H9 (cell line): ENCODE measurements around the gene ITPR2. TPM values are rescaled to one million over a fixed set of nuclear protein-coding genes. Genes with fewer than 3 reads are reported as not detected.

ENCODE experiments used
- DNase-seq: peaks from one replicate; pipeline ENCODE4 v3.0.0-alpha.2; 2017
- H2AFZ ChIP-seq: one replicate; pipeline ENCODE4 v1.6.1; 2013; ENCODE audit warnings: mild to moderate bottlenecking, low read length, control low read depth, moderate library complexity
- H2AK5ac ChIP-seq: 2 replicates; pipeline ENCODE4 v1.6.1; 2013; ENCODE audit warnings: low read length, control low read depth, mixed read lengths; ENCODE audit not compliant: insufficient read length
- H2BK120ac ChIP-seq: one replicate; pipeline ENCODE4 v1.6.1; 2013; ENCODE audit warnings: low read depth, mild to moderate bottlenecking, low read length, control low read depth, inconsistent platforms; ENCODE audit not compliant: poor library complexity, severe bottlenecking
- H2BK12ac ChIP-seq: 2 replicates; pipeline ENCODE4 v1.6.1; 2013; ENCODE audit warnings: low read length, control low read depth, mixed read lengths, low read depth; ENCODE audit not compliant: insufficient read length
- H2BK15ac ChIP-seq: 2 replicates; pipeline ENCODE4 v1.6.1; 2013; ENCODE audit warnings: low read depth, low read length, control low read depth
- H2BK20ac ChIP-seq: one replicate; pipeline ENCODE4 v1.6.1; 2013; ENCODE audit warnings: low read depth, mild to moderate bottlenecking, low read length, control low read depth, inconsistent platforms; ENCODE audit not compliant: poor library complexity, severe bottlenecking
- H2BK5ac ChIP-seq: 2 replicates; pipeline ENCODE4 v1.6.1; 2013; ENCODE audit warnings: low read length, control low read depth, mixed read lengths; ENCODE audit not compliant: insufficient read length
- H3K14ac ChIP-seq: 2 replicates; pipeline ENCODE4 v1.6.1; 2013; ENCODE audit warnings: low read length, control low read depth; ENCODE audit not compliant: insufficient read depth
- H3K18ac ChIP-seq: 2 replicates; pipeline ENCODE4 v1.6.1; 2013; ENCODE audit warnings: low read depth, mild to moderate bottlenecking, mixed read lengths, low read length, control low read depth; ENCODE audit not compliant: insufficient read length
- H3K23ac ChIP-seq: 2 replicates; pipeline ENCODE4 v1.6.1; 2013; ENCODE audit warnings: low read length, control low read depth, mixed read lengths, low read depth; ENCODE audit not compliant: insufficient read length
- H3K23me2 ChIP-seq: 2 replicates; pipeline ENCODE4 v1.6.1; 2013; ENCODE audit warnings: low read depth, mild to moderate bottlenecking, mixed read lengths, low read length, control low read depth; ENCODE audit not compliant: insufficient read length, poor library complexity, severe bottlenecking
- H3K27ac ChIP-seq: 2 replicates; pipeline ENCODE4 v1.5.1; 2013; ENCODE audit warnings: low read length, control low read depth, mixed read lengths, low read depth; ENCODE audit not compliant: insufficient read length
- H3K27me3 ChIP-seq: 2 replicates; pipeline ENCODE4 v1.6.1; 2013; ENCODE audit warnings: low read length, control low read depth, inconsistent platforms; ENCODE audit not compliant: insufficient read depth
- H3K4ac ChIP-seq: 2 replicates; pipeline ENCODE4 v1.6.1; 2013; ENCODE audit warnings: low read depth, mild to moderate bottlenecking, control low read depth, inconsistent platforms, low read length, moderate library complexity
- H3K4me1 ChIP-seq: 2 replicates; pipeline ENCODE4 v1.6.1; 2013; ENCODE audit warnings: low read length, control low read depth, inconsistent platforms; ENCODE audit not compliant: insufficient read depth
- H3K4me2 ChIP-seq: 2 replicates; pipeline ENCODE4 v1.6.1; 2013; ENCODE audit warnings: low read length, control low read depth, mixed read lengths; ENCODE audit not compliant: insufficient read length, insufficient read depth
- H3K56ac ChIP-seq: 2 replicates; pipeline ENCODE4 v1.6.1; 2013; ENCODE audit warnings: low read depth, mild to moderate bottlenecking, mixed read lengths, low read length, control low read depth; ENCODE audit not compliant: insufficient read length
- H3K79me1 ChIP-seq: 2 replicates; pipeline ENCODE4 v1.6.1; 2013; ENCODE audit warnings: low read depth, mild to moderate bottlenecking, moderate library complexity, low read length, control low read depth, inconsistent platforms; ENCODE audit not compliant: insufficient read depth, poor library complexity, severe bottlenecking
- H3K79me2 ChIP-seq: 2 replicates; pipeline ENCODE4 v1.6.1; 2013; ENCODE audit warnings: low read length, control low read depth, inconsistent platforms; ENCODE audit not compliant: insufficient read depth
- H3K9ac ChIP-seq: 2 replicates; pipeline ENCODE4 v1.6.1; 2013; ENCODE audit warnings: low read length, control low read depth, mixed read lengths; ENCODE audit not compliant: insufficient read length; ENCODE audit errors: extremely low read depth
- H3K9me3 ChIP-seq: one replicate; pipeline ENCODE4 v1.6.1; 2013; ENCODE audit warnings: low read depth, low read length, inconsistent platforms; ENCODE audit not compliant: control insufficient read depth
- H3T11ph ChIP-seq: one replicate; pipeline ENCODE4 v1.6.1; 2013; ENCODE audit warnings: mild to moderate bottlenecking, low read length, control low read depth, inconsistent platforms
- H4K20me1 ChIP-seq: one replicate; pipeline ENCODE4 v1.6.1; 2013; ENCODE audit not compliant: control insufficient read depth, insufficient read length, insufficient read depth
- H4K5ac ChIP-seq: 2 replicates; pipeline ENCODE4 v1.6.1; 2013; ENCODE audit warnings: low read depth, mild to moderate bottlenecking, mixed read lengths, low read length, control low read depth; ENCODE audit not compliant: insufficient read length
- H4K8ac ChIP-seq: replicated peaks from 2 replicates; pipeline ENCODE4 v1.6.1; 2013; ENCODE audit warnings: low read length, control low read depth, mixed read lengths, low read depth; ENCODE audit not compliant: insufficient read length
- H4K91ac ChIP-seq: 2 replicates; pipeline ENCODE4 v1.6.1; 2013; ENCODE audit warnings: low read depth, mild to moderate bottlenecking, moderate library complexity, mixed read lengths, low read length, control low read depth; ENCODE audit not compliant: insufficient read length
- H3K27ac Mint-ChIP-seq, 3 experiments: 2 replicates in 2 of 3; 3 replicates in 1 of 3; pipeline ENCODE4 v1.8.0; 2020 to 2021; ENCODE audit warnings: mixed read lengths in 3 of 3, mild to moderate bottlenecking in 1 of 3, moderate library complexity in 1 of 3
- H3K27me3 Mint-ChIP-seq: 2 replicates; pipeline ENCODE4 v1.8.0; 2021; ENCODE audit warnings: low read depth, mild to moderate bottlenecking, moderate library complexity, mixed read lengths
- H3K36me3 Mint-ChIP-seq, 3 experiments: 2 replicates in 2 of 3; 3 replicates in 1 of 3; pipeline ENCODE4 v1.8.0; 2020 to 2021; ENCODE audit warnings: low read depth in 3 of 3, mixed read lengths in 3 of 3; ENCODE audit not compliant: insufficient read depth in 1 of 3
- H3K4me1 Mint-ChIP-seq, 2 experiments: 2 replicates each; pipeline ENCODE4 v1.8.0; 2020; ENCODE audit warnings: mixed read lengths in 2 of 2
- H3K4me3 Mint-ChIP-seq, 2 experiments: 2 replicates in 1 of 2; 3 replicates in 1 of 2; pipeline ENCODE4 v1.8.0; 2020 to 2021; ENCODE audit warnings: mild to moderate bottlenecking in 2 of 2, mixed read lengths in 2 of 2, moderate library complexity in 1 of 2
- H3K9me3 Mint-ChIP-seq, 2 experiments: 2 replicates in 1 of 2; 3 replicates in 1 of 2; pipeline ENCODE4 v1.8.0; 2020; ENCODE audit warnings: mild to moderate bottlenecking in 2 of 2, mixed read lengths in 2 of 2, moderate library complexity in 1 of 2
- WGBS: extraction: QIAGEN DNeasy Blood & Tissue Kit; methylation state at CpG from one replicate; pipeline ENCODE4 v1.1.7; 2013; ENCODE audit warnings: missing lambda C conversion rate, low lambda C conversion rate, mixed read lengths; ENCODE audit not compliant: insufficient read length; ENCODE audit errors: extremely low coverage; 5-methylcytosine and 5-hydroxymethylcytosine counted together
- total RNA-seq: library from RNA; stranded (reverse); gene quantifications from 2 replicates; pipeline ENCODE4 v1.2.1, GENCODE V29; 2021
- TF ChIP-seq, protein P1 (sequence below): fragments of 200-600 bp; sonication (generic); conservative IDR thresholded peaks from 3 replicates; pipeline ENCODE4 v1.8.0; 2021; ENCODE audit warnings: antibody characterized with exemption, mild to moderate bottlenecking

The ITPR2 gene
- total RNA-seq, 1 experiment from 2014 or later: 14.8 TPM

DNA sequence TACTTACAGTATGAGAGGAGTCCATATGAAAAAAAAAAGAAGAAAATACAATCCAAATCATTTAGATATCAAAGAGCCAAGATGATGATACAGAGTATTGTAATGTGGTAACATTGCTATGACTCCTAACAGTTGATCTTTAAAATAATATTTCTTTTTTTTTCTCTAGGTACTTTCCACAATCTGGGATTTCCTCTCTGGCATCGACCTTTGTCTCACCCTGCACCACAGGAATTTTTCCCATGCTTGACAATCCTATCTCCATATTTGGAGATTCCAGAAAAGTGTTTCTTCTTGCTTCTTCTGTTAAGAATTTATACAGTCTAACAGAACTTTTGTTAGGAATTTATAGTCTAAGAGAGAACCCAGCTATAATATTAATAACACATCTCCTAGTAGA, 184.4 kb downstream of the ITPR2 start:
- H3K56ac ChIP-seq: no peak overlapping the region
- H3K27me3 Mint-ChIP-seq: no peaks in the 10 kb centered on the region
- peaks cover 14 to 16% of the 10 kb centered on the region in 2 experiments; a peak in 4 of 5 replicates for H3K9me3 Mint-ChIP-seq
- no peak overlapping the region for H4K91ac ChIP-seq
- no CpG with 5 or more reads among the region's 1 CpG for WGBS
- no peak overlapping the region for H2BK12ac ChIP-seq
- no peaks in the 10 kb centered on the region for H3K79me1 ChIP-seq
- no peak overlapping the region for H3K14ac ChIP-seq
- no peak overlapping the region for H4K8ac ChIP-seq
- H2AFZ ChIP-seq: no peak overlapping the region
- H3K18ac ChIP-seq: no peak overlapping the region
- H4K5ac ChIP-seq: no peak overlapping the region
- no peaks in the 10 kb centered on the region for H3K23me2 ChIP-seq
- no peak overlapping the region for H2BK20ac ChIP-seq
- no peaks in the 10 kb centered on the region for H3K27me3 ChIP-seq
- TF ChIP-seq, protein P1, sequence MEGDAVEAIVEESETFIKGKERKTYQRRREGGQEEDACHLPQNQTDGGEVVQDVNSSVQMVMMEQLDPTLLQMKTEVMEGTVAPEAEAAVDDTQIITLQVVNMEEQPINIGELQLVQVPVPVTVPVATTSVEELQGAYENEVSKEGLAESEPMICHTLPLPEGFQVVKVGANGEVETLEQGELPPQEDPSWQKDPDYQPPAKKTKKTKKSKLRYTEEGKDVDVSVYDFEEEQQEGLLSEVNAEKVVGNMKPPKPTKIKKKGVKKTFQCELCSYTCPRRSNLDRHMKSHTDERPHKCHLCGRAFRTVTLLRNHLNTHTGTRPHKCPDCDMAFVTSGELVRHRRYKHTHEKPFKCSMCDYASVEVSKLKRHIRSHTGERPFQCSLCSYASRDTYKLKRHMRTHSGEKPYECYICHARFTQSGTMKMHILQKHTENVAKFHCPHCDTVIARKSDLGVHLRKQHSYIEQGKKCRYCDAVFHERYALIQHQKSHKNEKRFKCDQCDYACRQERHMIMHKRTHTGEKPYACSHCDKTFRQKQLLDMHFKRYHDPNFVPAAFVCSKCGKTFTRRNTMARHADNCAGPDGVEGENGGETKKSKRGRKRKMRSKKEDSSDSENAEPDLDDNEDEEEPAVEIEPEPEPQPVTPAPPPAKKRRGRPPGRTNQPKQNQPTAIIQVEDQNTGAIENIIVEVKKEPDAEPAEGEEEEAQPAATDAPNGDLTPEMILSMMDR: no peak
- no peak overlapping the region for H3K23ac ChIP-seq
- H3K4me1 Mint-ChIP-seq: peaks cover 25 to 27% of the 10 kb centered on the region in 2 experiments
- no peak overlapping the region for H2BK5ac ChIP-seq
- no peak overlapping the region for H2BK120ac ChIP-seq
- H3K4me1 ChIP-seq: peaks cover 2% of the 10 kb centered on the region; the same call in 1 of the 2 replicates
- no peak overlapping the region for H2BK15ac ChIP-seq
- H3K27ac Mint-ChIP-seq: no peak overlapping the region
- H4K20me1 ChIP-seq: no peaks in the 10 kb centered on the region
- no peak overlapping the region for H3K4me3 Mint-ChIP-seq
- H3K27ac ChIP-seq: no peak overlapping the region
- H2AK5ac ChIP-seq: no peak overlapping the region
- peaks cover 26 to 35% (median 27%) of the 10 kb centered on the region in 3 experiments for H3K36me3 Mint-ChIP-seq
- no peak overlapping the region for H3K9ac ChIP-seq
- no peaks in the 10 kb centered on the region for H3K9me3 ChIP-seq
- H3K4me2 ChIP-seq: no peak overlapping the region
- H3K4ac ChIP-seq: no peak overlapping the region
- no peak for DNase-seq
- no peak overlapping the region for H3T11ph ChIP-seq
- H3K79me2 ChIP-seq: no peaks in the 10 kb centered on the region
